Panc1 (cell line): ENCODE results near the gene DNAAF9. TPM values are rescaled to one million over a fixed set of nuclear protein-coding genes. Genes with fewer than 3 reads are reported as not detected.

Experiments used
- ATAC-seq: fragments of 200-7000 bp; cut with Tn5 transposase; 2 replicates; pipeline ENCODE4 v1.9.1; 2020; ENCODE audit warnings: mild to moderate bottlenecking, moderate library complexity
- BruUV-seq: library from RNA; stranded (reverse); fragments of 400-500 nt; replicated peaks from 2 replicates; lab custom pipeline; 2021; lab: Mats Ljungman, UMichigan
- CTCF ChIA-PET: fragments of 300-600 bp; sonication (Branson Sonifier 250); formaldehyde crosslinking; loops from one replicate; lab custom pipeline; 2022; ENCODE audit warnings: antibody characterized with exemption; lab: Charles Lee
- POLR2A ChIA-PET: fragments of 300-600 bp; sonication (Branson Sonifier 250); formaldehyde crosslinking; loops from one replicate; lab custom pipeline; 2022; ENCODE audit warnings: antibody characterized with exemption; lab: Charles Lee
- DNase-seq: peaks from one replicate; pipeline ENCODE4 v3.0.0-alpha.2; 2010; ENCODE audit warnings: low read depth, low spot score
- H3K27ac ChIP-seq: 2 replicates; pipeline ENCODE4 v1.5.1; 2011; ENCODE audit warnings: mild to moderate bottlenecking, low read length, inconsistent platforms
- H3K27me3 ChIP-seq: fragments of 200-500 bp; sonication (Bioruptor generic); 2 replicates; pipeline ENCODE4 v1.6.0; 2014; ENCODE audit warnings: low read length, inconsistent platforms; ENCODE audit not compliant: control insufficient read depth, insufficient read depth
- H3K36me3 ChIP-seq: fragments of 200-500 bp; sonication (Bioruptor generic); 2 replicates; pipeline ENCODE4 v1.5.1; 2014; ENCODE audit warnings: inconsistent platforms, mild to moderate bottlenecking, low read length, moderate library complexity; ENCODE audit not compliant: control insufficient read depth, insufficient read depth
- H3K4me1 ChIP-seq: 2 replicates; pipeline ENCODE4 v1.5.1; 2011; ENCODE audit warnings: inconsistent platforms, mild to moderate bottlenecking, low read length, moderate library complexity; ENCODE audit not compliant: control insufficient read depth, insufficient read depth
- H3K4me3 ChIP-seq, 2 experiments: 2 replicates each; pipeline ENCODE4 v1.5.1; 2011 to 2012; ENCODE audit warnings: low read depth in 2 of 2, low read length in 2 of 2, mild to moderate bottlenecking in 2 of 2, inconsistent platforms in 1 of 2, moderate library complexity in 1 of 2
- H3K9me3 ChIP-seq: fragments of 200-500 bp; sonication (Bioruptor generic); 2 replicates; pipeline ENCODE4 v1.5.1; 2014; ENCODE audit warnings: low read depth, mild to moderate bottlenecking, inconsistent platforms, low read length, moderate library complexity; ENCODE audit not compliant: control insufficient read depth, insufficient read depth
- CTCF ChIP-seq: fragments of 450-650 bp; IDR thresholded peaks from 2 replicates; pipeline ENCODE4 v1.5.1; 2017; ENCODE audit warnings: mild to moderate bottlenecking
- POLR2AphosphoS5 ChIP-seq: IDR thresholded peaks from 2 replicates; pipeline ENCODE4 v1.6.1; 2012; ENCODE audit warnings: mild to moderate bottlenecking, low read depth, low read length, moderate library complexity
- REST ChIP-seq, 2 experiments: IDR thresholded peaks; 2 replicates each; pipeline ENCODE4 v1.6.1; 2011 to 2012; ENCODE audit warnings: low read depth in 2 of 2, control low read depth in 1 of 2, low read length in 1 of 2, mild to moderate bottlenecking in 1 of 2, moderate library complexity in 1 of 2; ENCODE audit not compliant: insufficient read depth in 1 of 2
- SIN3A ChIP-seq: IDR thresholded peaks from 2 replicates; pipeline ENCODE4 v1.6.1; 2012; ENCODE audit warnings: low read depth, mild to moderate bottlenecking, low read length, moderate library complexity, borderline replicate concordance; ENCODE audit not compliant: insufficient read depth
- TCF7L2 ChIP-seq: IDR thresholded peaks from 2 replicates; pipeline ENCODE4 v1.6.1; 2011; ENCODE audit warnings: mild to moderate bottlenecking, low read depth, low read length, inconsistent platforms
- in situ Hi-C: cut with HindIII; loops from 2 replicates; pipeline ENCODE4 v1.10.0; 2016; ENCODE audit warnings: low sequenced_read_pairs, low pct_unique_long_range_greater_than_20kb
- intact Hi-C: fragments of 100-400 bp; cut with micrococcal nuclease; formaldehyde crosslinking; loops from one replicate; pipeline ENCODE4 v1.10.0; 2022; ENCODE audit not compliant: unreplicated experiment
- total RNA-seq: library from RNA; stranded (reverse); gene quantifications from one replicate; pipeline ENCODE4 v1.2.1, GENCODE V29; 2021; ENCODE audit not compliant: unreplicated experiment

The DNAAF9 gene
- total RNA-seq, 1 experiment from 2014 or later: 7.4 TPM

GRCh38 chr20:3380228-3381070 is 27.0 kb downstream of the DNAAF9 start:
- CTCF ChIA-PET: interaction anchor here (0.5 to 0.6 kb wide), 2 partner anchors 10 to 499 kb away, joined by 3 to 4 read pairs; no protein-coding TSS in a partner anchor
- in situ Hi-C loops (no loop called here), intact Hi-C loops (no loop called here)
- BruUV-seq: no TSS peak
- no peak for DNase-seq
- no peak for TF ChIP-seq POLR2AphosphoS5
- no peak for TF ChIP-seq CTCF
- no peaks in the 10 kb centered on the region for H3K27me3 ChIP-seq
- no peaks in the 10 kb centered on the region for H3K36me3 ChIP-seq
- H3K4me1 ChIP-seq: no peaks in the 10 kb centered on the region
- no peak overlapping the region for H3K27ac ChIP-seq
- no peak for ATAC-seq
- POLR2A ChIA-PET: no interaction called here
- H3K9me3 ChIP-seq: no peaks in the 10 kb centered on the region
- no peak overlapping the region for H3K4me3 ChIP-seq

- BruUV-seq: no TSS peak
- DNase-seq (no peak), ATAC-seq (no peak)
- no peaks in the 10 kb centered on the region for H3K9me3 ChIP-seq
- intact Hi-C loops: no loop called here
- H3K27ac ChIP-seq: no peak overlapping the region
- no peak overlapping the region for H3K4me3 ChIP-seq
- in situ Hi-C loops: no loop called here
- H3K36me3 ChIP-seq: no peaks in the 10 kb centered on the region
- H3K4me1 ChIP-seq: no peaks in the 10 kb centered on the region
- TF ChIP-seq POLR2AphosphoS5 (no peak), TCF7L2 (no peak), SIN3A (no peak), CTCF (no peak)
- ChIA-PET POLR2A (interaction anchor here (0.6 kb wide), 1 partner anchor 11 kb away, joined by 4 read pairs; no protein-coding TSS in a partner anchor), CTCF (no interaction called here)
- H3K27me3 ChIP-seq: no peaks in the 10 kb centered on the region
These were observed 29.3 kb downstream of the DNAAF9 start for GRCh38 chr20:3378138-3378537.

- Histone ChIP-seq H3K27ac (no peak overlapping the region), H3K27me3 (no peaks in the 10 kb centered on the region), H3K9me3 (no peaks in the 10 kb centered on the region), H3K4me1 (no peaks in the 10 kb centered on the region), H3K36me3 (no peaks in the 10 kb centered on the region), H3K4me3 (no peak overlapping the region)
- ATAC-seq (no peak), DNase-seq (no peak)
- intact Hi-C loops (no loop called here), in situ Hi-C loops (no loop called here)
- BruUV-seq: no TSS peak
- ChIA-PET CTCF (no interaction called here), POLR2A (no interaction called here)
- TF ChIP-seq REST (IDR thresholded peaks at IDR 0.05; ENCODE audit: insufficient read depth in 1 of 2, low read depth in 2 of 2, low read length in 1 of 2): no peak
- no peak for TF ChIP-seq SIN3A
- TF ChIP-seq POLR2AphosphoS5: no peak
- TF ChIP-seq TCF7L2: no peak
- no peak for TF ChIP-seq CTCF
These were observed 29.8 kb downstream of the DNAAF9 start for GRCh38 chr20:3377644-3378043.
